ENCODE measurements around the gene POU2F3. TPM values are rescaled to one million over a fixed set of nuclear protein-coding genes. Genes with fewer than 3 reads are reported as not detected.

POU2F3 gene
- total and polyA plus RNA-seq, 2 experiments from 2014 or later, result 0.15 to 0.40 TPM

DNA sequence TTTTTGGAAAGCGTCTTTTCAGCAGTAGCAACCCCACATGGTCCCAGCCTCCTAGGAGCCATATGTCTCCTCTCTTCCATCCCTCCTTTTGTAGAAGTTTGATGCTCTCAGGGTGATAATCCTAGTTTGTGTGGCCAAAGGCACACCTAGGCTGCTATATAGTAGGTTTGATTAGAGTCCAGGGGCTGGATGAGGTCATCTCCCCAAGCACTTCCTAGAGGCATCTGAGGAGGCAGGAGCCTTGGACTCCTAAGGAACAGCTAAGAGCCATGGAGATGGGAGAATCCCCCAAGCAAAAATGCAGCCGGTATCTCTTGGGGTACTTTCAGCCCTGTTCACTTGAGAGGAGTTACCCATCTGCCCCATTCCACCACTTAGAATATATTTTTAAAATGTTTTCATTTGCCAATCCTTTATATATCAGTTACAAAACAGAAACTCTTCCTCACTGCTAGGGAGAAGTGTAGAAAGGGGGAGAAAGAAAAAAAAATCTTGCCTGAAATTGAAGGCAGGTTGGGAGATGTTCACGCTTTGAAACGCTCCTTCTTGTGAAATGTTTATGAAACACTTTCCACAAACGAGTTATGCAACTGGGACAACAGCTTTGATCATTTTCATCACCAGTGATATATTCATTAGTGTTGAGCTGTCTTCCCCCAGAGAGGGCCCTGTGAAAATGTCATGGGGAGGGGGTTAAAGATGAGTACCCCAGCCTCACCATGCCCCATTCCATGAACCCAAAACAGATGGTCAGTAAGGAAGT lies 53.3 kb downstream of the POU2F3 start:
- no peaks in the 10 kb centered on the region for H3K9me3 ChIP-seq (ENCODE audit: low read depth)
- DNase-seq (ENCODE audit: low read depth in 1 of 2, low spot score in 1 of 2), result no peak
- no peak overlapping the region for H3K4me3 ChIP-seq
- H3K27ac ChIP-seq, result no peak overlapping the region
- TF ChIP-seq, protein P1, sequence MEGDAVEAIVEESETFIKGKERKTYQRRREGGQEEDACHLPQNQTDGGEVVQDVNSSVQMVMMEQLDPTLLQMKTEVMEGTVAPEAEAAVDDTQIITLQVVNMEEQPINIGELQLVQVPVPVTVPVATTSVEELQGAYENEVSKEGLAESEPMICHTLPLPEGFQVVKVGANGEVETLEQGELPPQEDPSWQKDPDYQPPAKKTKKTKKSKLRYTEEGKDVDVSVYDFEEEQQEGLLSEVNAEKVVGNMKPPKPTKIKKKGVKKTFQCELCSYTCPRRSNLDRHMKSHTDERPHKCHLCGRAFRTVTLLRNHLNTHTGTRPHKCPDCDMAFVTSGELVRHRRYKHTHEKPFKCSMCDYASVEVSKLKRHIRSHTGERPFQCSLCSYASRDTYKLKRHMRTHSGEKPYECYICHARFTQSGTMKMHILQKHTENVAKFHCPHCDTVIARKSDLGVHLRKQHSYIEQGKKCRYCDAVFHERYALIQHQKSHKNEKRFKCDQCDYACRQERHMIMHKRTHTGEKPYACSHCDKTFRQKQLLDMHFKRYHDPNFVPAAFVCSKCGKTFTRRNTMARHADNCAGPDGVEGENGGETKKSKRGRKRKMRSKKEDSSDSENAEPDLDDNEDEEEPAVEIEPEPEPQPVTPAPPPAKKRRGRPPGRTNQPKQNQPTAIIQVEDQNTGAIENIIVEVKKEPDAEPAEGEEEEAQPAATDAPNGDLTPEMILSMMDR (IDR thresholded peaks at IDR 0.05; ENCODE audit: low read depth, low read length), result no peak
- H3K27me3 ChIP-seq, result peaks cover 69% of the 10 kb centered on the region
- no peaks in the 10 kb centered on the region for H3K36me3 ChIP-seq
- no peaks in the 10 kb centered on the region for H3K4me1 ChIP-seq (ENCODE audit: low read depth)

DNA sequence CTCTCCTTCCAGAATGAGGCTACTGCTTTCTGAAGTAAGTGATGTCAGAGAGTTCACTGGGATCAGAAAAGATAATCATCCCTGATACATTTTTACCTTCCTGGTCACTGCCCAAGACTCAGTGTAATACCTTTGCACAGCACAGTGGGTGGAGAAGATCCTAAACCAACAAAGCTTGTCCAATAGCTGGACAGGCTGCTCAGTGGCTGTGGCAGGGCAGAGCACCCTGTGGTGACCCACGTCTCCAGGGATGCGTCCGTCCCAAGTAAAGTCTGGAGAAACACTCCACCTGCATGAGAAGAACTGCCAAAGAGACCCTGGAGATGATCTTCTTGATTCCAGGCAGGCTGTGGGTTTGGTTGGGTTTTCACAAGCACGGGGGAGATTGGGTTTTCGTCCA lies 54.2 kb downstream of the POU2F3 start:
- no peak for DNase-seq (ENCODE audit: low read depth in 1 of 2, low spot score in 1 of 2)
- Histone ChIP-seq H3K4me3 (no peak overlapping the region), H3K9me3 (ENCODE audit: low read depth) (no peaks in the 10 kb centered on the region), H3K27ac (no peak overlapping the region), H3K36me3 (no peaks in the 10 kb centered on the region), H3K27me3 (peaks cover 63% of the 10 kb centered on the region), H3K4me1 (ENCODE audit: low read depth) (no peaks in the 10 kb centered on the region)
- TF ChIP-seq, protein P1 (IDR thresholded peaks at IDR 0.05; ENCODE audit: low read depth, low read length), result no peak

DNA sequence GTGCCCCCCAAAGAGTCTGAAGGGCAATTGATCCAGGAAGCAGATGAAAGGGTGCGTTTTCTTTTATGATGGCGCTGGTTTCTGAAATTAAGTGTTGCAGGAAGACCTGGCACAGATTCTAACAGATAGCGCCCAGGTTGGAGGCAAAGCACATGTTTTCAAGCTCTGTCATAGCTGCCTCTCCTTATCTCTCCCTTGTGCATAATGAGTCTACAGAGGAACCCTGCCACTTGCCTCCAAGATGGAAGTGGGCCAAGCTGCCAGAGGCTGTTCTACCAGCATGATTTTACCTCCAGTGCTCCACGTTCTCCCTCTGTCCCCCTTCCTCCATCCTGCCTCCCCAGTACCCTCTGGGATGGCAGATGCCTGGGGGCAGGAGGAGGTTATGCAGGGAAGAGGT lies 55.2 kb downstream of the POU2F3 start:
- H3K4me1 ChIP-seq (ENCODE audit: low read depth), result no peaks in the 10 kb centered on the region
- H3K27me3 ChIP-seq, result peaks cover 53% of the 10 kb centered on the region
- no peak overlapping the region for H3K4me3 ChIP-seq
- no peaks in the 10 kb centered on the region for H3K9me3 ChIP-seq (ENCODE audit: low read depth)
- no peak overlapping the region for H3K27ac ChIP-seq
- DNase-seq (ENCODE audit: low read depth in 1 of 2, low spot score in 1 of 2), result no peak
- TF ChIP-seq, protein P1 (IDR thresholded peaks at IDR 0.05; ENCODE audit: low read depth, low read length), result no peak
- H3K36me3 ChIP-seq, result no peaks in the 10 kb centered on the region

DNA sequence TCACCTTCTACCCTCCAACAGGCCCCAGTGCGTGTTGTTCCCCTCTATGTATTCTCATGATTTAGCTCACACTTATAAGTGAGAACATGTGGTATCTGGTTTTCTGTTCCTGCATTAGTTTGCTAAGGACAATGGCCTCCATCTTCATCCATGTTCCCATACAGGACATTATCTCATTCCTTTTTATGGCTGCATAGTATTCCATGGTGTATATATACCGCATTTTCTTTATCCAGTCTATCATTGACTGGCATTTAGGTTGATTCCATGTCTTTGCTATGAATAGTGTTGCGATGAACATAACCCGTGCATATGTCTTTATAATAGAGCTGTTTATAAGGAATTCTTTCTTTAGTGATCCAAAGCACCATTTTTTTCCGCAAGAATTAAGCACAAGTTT lies 56.6 kb downstream of the POU2F3 start:
- Histone ChIP-seq H3K27ac (no peak overlapping the region), H3K9me3 (ENCODE audit: low read depth) (no peaks in the 10 kb centered on the region), H3K4me1 (ENCODE audit: low read depth) (no peaks in the 10 kb centered on the region), H3K27me3 (peaks cover 41% of the 10 kb centered on the region), H3K4me3 (no peak overlapping the region), H3K36me3 (no peaks in the 10 kb centered on the region)
- no peak for DNase-seq (ENCODE audit: low read depth in 1 of 2, low spot score in 1 of 2)
- TF ChIP-seq, protein P1 (IDR thresholded peaks at IDR 0.05; ENCODE audit: low read depth, low read length), result no peak

DNA sequence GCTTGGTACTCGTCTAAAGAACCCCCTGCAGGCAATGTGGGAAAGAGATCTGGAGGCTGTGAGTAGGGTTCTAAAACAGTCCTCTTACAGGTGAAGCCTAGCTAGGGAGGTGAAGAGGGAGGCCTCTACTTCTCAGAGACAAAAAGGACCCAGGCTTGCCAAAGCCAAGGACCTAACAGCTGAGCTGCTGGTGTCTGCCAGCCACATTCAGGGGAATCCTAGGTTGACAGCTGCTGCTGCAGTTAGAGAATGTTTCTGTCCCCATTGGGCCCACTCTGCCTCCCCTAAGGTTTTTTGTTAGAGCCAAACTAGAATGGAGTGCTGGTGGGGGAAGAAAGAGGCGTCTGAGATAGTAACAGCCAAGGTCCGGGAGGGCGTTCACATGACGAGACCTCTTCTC lies 58.5 kb downstream of the POU2F3 start:
- no peak for DNase-seq (ENCODE audit: low read depth in 1 of 2, low spot score in 1 of 2)
- TF ChIP-seq, protein P1 (IDR thresholded peaks at IDR 0.05; ENCODE audit: low read depth, low read length), result no peak
- Histone ChIP-seq H3K27ac (no peak overlapping the region), H3K9me3 (ENCODE audit: low read depth) (no peaks in the 10 kb centered on the region), H3K36me3 (no peaks in the 10 kb centered on the region), H3K4me3 (no peak overlapping the region), H3K4me1 (ENCODE audit: low read depth) (no peaks in the 10 kb centered on the region), H3K27me3 (peaks cover 23% of the 10 kb centered on the region)
